ENCODE measurements around the gene LPA.

Gene LPA

DNA sequence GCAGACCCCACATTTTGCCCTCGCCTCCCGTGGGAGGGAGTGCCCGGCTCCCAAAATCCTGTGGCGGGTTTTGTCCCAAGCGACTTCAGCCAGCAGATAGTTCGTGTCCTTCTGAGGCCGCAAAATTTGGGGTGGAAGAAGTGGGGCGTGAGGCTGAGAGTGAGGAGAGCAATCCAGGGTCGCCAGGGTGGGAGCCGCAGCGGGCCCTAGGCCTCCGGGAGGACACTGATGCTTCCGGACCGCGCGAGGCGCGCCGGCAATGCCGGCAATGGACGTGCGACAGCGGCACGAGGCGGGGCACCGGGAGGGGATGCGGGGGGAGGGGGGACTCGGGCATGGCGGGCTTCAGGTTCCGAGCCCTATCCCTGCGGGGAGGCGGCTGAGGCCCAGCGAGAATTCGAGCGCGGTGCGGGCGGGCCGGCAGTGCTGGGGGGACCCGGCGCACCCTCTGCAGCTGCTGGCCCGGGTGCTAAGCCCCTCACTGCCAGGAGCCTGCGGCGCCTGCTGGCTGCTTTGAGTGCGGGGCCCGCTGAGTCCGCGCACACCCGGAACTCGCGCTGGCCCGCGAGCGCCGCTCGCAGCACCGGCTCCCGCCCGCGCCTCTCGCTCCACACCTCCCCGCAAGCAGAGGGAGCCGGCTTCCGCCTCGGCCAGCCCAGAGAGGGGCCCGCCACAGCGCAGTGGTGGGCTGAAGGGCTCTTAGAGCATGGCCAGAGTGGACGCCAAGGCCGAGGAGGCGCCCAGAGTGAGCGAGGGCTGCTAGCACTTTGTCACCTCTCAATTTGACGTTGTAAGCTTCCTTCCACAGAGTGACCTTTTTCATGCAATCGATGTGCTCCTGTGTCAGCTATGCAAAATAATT lies 143.8 kb downstream of the LPA start:
- peak; percentile 36 to 59 for DNase-seq (ENCODE audit: low read depth in 2 of 2)

DNA sequence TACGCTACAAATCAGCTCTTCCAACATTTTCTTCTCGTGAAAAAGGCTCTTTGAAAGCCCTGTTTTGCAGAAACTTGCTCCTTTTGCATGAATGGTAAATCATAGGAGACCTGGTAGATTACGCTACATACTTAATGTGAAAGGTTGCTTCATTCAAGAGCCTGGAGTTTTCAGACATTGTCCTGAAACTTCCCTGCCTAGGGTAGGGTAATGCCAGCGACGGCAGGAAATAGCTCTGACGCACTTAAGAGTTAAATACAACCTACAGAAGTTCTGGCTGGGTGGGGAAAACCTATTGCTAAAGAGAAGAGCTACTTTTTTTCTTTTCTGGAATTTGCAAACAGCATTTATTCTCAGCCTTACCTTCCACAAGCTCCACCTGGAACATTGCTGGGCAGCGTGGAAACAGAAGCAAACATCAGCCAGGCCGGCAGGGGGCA lies 144.5 kb downstream of the LPA start:
- peak in 1 of 2 donors; percentile 60 for DNase-seq (ENCODE audit: low read depth in 2 of 2)

DNA sequence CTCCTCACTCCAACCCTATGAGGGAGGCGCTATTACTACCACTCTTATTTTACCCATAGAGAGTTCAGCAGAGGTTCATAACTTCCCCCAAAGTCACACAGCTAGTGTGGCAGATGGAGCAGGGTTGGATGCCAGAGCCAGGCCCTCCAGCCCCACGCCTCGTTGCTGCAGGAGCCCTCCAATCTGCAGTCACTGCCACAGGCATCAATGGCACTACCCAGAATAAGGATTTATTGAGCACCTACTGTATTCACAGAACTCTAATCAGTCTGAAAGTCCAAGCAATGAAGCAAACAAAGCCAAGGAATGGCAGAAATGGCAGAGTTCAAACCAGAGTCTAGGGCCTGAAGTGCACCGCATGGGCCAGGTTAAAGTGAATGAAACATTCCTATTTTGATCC lies 144.9 kb downstream of the LPA start:
- no peak for DNase-seq (ENCODE audit: low read depth in 2 of 2)

DNA sequence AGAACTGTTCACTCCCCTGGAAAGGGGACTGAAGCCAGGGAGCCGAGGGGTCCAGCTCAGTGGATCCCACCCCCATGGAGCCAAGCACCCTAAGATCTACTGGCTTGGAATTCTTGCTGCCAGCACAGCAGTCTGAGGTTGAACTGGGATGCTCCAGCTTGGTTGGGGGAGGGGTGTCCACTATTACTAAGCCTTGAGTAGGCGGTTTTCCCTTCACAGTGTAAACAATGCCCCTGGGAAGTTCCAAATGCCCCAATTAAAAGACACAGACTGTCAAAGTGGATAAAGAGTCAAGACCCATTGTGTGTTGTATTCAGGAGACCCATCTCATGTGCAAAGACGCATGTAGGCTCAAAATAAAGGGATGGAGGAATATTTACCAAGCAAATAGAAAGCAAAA lies 150.2 kb downstream of the LPA start:
- DNase-seq (ENCODE audit: low read depth in 2 of 2), result no peak

DNA sequence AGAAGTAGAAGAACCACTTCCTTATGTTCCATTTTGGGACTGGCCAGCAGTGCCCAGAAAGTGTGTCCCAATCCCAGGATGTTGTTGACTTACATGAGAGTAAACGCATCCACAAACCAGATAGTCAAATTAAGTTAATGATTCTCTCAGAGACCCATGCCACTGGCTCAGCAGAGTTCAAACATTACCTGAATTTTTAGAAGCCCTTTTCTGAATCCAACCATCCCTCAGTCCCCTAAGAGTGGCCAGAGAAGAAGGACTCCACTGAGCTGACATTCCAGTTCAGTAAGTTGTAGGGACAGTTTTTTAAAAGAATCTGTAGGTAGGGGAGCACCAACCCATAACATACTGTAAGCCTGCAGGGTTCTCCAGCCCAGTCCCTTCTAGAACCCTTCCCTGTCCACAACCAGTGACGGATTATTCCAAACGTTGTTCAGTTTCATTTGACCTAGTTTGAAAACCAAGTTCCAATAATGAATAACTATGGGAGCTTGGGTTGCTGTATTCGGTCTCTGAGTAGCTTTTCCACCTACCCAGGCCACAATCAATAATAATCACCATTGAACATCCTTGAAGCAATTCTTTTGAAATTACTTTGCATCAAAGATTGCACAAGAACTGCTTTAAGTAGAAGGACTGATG lies 153.0 kb downstream of the LPA start:
- no peak for DNase-seq (ENCODE audit: low read depth in 2 of 2)

DNA sequence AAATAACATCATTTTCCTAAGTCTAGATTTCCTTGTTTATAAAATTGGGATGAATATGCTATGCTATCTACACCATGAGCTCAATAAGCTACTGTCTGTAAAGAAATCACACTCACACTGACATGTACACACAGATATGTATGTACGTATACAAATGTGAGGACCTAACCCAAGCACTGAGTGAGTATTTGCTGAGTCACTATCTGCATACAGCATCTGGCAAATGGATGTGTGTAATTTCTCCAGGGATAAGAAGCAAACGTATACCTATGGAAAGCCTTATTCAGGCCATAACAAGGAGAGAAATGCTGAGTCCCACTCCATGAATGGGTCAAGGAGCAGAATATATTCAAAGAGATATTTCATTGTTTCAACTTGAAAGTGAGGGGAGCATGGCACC lies 153.9 kb downstream of the LPA start:
- no peak for DNase-seq (ENCODE audit: low read depth in 2 of 2)

DNA sequence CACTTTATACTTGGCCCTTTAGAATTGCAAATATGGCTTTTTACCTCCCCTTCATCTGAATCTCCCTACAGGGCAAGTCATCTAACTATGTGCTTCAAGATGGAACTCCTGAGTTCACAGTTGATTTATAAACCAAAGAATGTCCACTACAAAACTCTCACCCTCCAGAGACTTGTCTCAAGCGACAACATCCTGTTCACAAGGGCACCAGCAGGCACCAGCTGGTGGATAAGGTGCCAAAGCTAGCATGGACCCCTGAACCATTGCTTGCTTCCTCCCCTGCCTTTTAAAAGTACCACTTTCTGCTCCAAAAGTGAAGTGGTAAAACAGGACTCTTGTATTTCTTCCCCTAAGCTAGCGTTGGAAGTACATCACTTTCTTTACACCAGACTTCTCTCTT lies 154.5 kb downstream of the LPA start:
- DNase-seq (ENCODE audit: low read depth in 2 of 2), result no peak

DNA sequence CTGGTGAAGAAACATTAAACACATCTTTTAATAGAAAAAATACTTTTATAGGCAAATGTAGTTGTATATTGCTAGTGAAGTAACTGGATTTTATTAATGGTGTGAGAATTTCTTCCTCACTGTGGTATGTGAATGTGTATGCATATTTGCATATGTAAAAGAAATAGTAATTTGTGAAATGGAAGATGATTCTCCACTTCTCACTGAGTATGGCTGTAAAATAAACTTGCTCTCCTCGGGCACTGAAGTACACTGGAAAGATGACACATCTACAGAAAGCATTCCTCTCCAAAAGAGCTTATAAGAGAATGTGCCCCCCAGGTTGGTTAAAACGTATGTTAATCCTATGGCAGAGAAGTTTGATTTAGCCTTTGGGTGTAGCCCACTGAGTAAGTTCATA lies 155.5 kb downstream of the LPA start:
- no peak for DNase-seq (ENCODE audit: low read depth in 2 of 2)

DNA sequence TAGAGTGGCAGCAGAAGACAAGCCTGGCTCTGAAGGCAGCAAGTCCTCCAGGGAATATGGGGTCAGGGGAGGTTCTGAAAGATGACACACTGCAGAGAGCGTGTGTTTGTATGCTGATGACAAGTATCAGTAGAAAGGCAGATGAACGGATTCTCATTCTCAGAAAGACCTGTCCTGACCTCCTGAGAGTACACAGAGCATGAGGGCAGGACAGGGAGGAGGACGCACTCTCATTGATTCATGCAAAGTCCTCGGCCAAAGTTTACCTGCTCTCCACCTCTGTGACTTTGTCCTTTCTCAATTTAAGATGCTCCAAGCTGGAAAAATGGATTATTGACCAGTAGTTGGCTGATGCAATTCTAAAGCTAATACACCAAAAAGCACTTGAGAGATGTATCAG lies 156.7 kb downstream of the LPA start:
- no peak for DNase-seq (ENCODE audit: low read depth in 2 of 2)

DNA sequence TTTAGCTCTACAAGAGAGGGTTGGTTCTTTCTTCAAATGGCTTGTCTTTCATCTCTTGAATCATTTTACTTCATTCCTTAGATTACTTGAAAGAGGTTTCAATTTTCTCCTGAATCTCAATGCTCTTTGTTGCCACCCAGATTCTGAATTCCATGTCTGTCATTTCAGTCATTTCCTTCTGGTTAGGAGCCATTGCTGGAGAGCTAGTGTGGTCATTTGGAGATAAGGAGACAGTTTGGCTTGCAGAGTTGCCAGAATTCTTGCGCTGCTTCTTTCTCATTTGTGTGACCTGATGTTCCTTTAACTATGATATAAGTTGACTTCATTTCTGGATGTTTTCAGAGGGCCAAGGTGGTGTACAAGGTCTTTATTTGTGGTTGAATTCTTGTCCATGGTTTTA lies 158.1 kb downstream of the LPA start:
- DNase-seq (ENCODE audit: low read depth in 2 of 2), result no peak

DNA sequence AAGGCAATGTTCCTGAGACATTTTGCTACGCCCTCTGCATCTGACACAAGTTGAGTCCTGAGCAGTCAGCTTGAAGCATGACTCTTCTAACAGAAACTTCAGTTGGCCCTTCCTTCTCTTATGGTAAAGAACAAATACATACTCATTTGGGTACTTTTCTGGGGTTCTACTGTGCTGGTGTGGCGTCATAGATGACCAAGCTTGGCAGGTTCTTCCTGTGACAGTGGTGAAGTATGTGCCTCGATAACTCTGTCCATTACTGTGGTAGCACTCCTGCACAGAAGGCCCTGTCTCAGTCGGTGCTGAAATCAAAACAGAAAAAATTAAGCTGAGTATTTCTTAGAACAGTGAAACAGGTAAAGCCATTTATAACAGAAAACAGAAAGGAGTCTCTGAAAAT lies 163.4 kb downstream of the LPA start:
- DNase-seq (ENCODE audit: low read depth in 2 of 2), result no peak

DNA sequence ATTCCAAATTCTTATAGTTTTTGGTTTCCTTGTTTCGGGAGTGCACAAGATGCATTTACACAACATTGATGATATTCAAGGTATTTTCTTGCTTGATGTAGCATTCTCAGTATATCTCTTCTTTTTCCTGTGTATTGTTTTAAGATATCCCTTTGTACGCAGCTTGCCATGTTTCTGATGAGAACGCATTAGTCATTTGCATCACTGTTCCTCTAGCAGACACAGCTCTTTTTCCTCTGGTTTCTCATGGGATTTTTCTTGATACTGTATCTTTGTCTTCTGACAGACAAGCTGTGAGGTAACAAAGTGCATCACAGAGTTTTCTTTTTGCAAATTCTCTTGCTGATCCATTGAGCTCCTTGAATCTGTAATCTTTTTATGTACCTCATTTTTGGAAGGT lies 169.5 kb downstream of the LPA start:
- DNase-seq (ENCODE audit: low read depth in 2 of 2), result no peak

DNA sequence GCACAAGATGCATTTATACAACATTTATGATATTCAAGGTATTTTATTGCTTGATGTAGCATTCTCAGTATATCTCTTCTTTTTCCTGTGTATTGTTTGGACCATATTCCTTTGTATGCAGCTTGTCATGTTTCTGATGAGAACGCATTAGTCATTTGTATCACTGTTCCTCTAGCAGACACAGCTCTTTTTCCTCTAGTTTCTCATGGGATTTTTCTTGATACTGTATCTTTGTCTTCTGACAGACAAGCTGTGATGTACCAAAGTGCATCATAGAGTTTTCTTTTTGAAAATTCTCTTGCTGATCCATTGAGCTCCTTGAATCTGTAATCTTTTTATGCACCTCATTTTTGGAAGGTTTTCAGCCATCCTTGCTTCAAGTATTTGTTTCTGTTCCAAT lies 175.0 kb downstream of the LPA start:
- DNase-seq (ENCODE audit: low read depth in 2 of 2), result no peak

DNA sequence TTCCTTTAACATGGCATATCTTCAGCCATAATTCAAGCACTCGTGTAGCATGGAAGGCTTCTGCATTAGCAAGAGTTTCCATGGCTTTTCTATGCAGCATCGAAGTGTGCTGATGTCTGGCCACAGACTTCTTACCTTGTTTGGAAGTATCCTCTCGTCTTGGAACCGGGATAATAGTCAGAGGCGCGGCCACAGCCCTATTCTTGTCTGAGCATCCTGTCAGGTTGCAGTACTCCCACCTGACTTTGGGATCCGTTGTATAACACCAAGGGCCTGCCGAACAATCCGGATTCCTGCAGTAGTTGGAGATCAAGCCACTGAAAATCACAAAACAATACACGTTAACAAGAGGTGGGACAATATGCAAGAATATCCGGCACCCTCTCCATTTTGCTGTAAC lies 177.0 kb downstream of the LPA start:
- no peak for DNase-seq (ENCODE audit: low read depth in 2 of 2)

Measured in stimulated activated CD8-positive, alpha-beta memory T cell treated with anti-CD3 and anti-CD28 coated beads, Interleukin-2, amount 100 ng/mL, for 1 hour (primary cell).